HepG2 (cell line): ENCODE results near the gene FGF2. TPM values are rescaled to one million over a fixed set of nuclear protein-coding genes. Genes with fewer than 3 reads are reported as not detected.

Experiments
- BCL6 ChIP-seq: IDR thresholded peaks from 2 replicates; pipeline ENCODE4 v1.6.1; 2016; ENCODE audit warnings: missing genetic modification reagents, missing compliant biosample characterization
- CHD2 ChIP-seq: IDR thresholded peaks from 2 replicates; pipeline ENCODE4 v1.6.1; 2011; ENCODE audit warnings: low read depth, low read length, improper control_type of control experiment
- HES4 ChIP-seq: sonication (generic); formaldehyde crosslinking; IDR thresholded peaks from 2 replicates; pipeline ENCODE4 v1.9.0; 2021; ENCODE audit warnings: mild to moderate bottlenecking, missing genetic modification reagents, borderline replicate concordance
- HNF4G ChIP-seq, 2 experiments: sonication (generic) in 1 of 2; formaldehyde crosslinking in 1 of 2; IDR thresholded peaks; 2 replicates each; pipeline versions ENCODE4 v1.4.0 to v1.6.1; 2011 to 2020; ENCODE audit warnings: borderline replicate concordance in 2 of 2, low read depth in 2 of 2, mild to moderate bottlenecking in 2 of 2, low read length in 1 of 2, missing genetic modification reagents in 1 of 2, moderate library complexity in 1 of 2
- POLR2AphosphoS2 ChIP-seq: IDR thresholded peaks from 2 replicates; pipeline ENCODE4 v1.6.1; 2011; ENCODE audit warnings: low read depth, low read length, improper control_type of control experiment
- SCMH1 ChIP-seq: sonication (generic); formaldehyde crosslinking; IDR thresholded peaks from 2 replicates; pipeline ENCODE4 v1.9.0; 2021; ENCODE audit warnings: missing genetic modification reagents, mild to moderate bottlenecking, borderline replicate concordance
- SIX1 ChIP-seq: sonication (generic); formaldehyde crosslinking; IDR thresholded peaks from 2 replicates; pipeline ENCODE4 v1.4.0; 2020; ENCODE audit warnings: missing genetic modification reagents, borderline replicate concordance
- ZBTB38 ChIP-seq: sonication (generic); formaldehyde crosslinking; IDR thresholded peaks from 2 replicates; pipeline ENCODE4 v1.5.1; 2020; ENCODE audit warnings: mild to moderate bottlenecking, missing genetic modification reagents
- ZFP1 ChIP-seq: IDR thresholded peaks from 2 replicates; pipeline ENCODE4 v1.6.1; 2016
- ZFYVE20 ChIP-seq: sonication (generic); formaldehyde crosslinking; IDR thresholded peaks from 2 replicates; pipeline ENCODE4 v1.8.0; 2023; ENCODE audit warnings: low read depth, mild to moderate bottlenecking, moderate library complexity, missing genetic modification reagents, borderline replicate concordance
- ZNF225 ChIP-seq: sonication (generic); formaldehyde crosslinking; IDR thresholded peaks from 2 replicates; pipeline ENCODE4 v1.4.0; 2020; ENCODE audit warnings: mild to moderate bottlenecking, missing genetic modification reagents
- ZNF383 ChIP-seq: sonication (generic); formaldehyde crosslinking; IDR thresholded peaks from 2 replicates; pipeline ENCODE4 v1.4.0; 2020; ENCODE audit warnings: missing genetic modification reagents, mild to moderate bottlenecking, borderline replicate concordance
- ZNF615 ChIP-seq: sonication (generic); formaldehyde crosslinking; IDR thresholded peaks from 2 replicates; pipeline ENCODE4 v1.5.0; 2020; ENCODE audit warnings: mild to moderate bottlenecking, missing genetic modification reagents, borderline replicate concordance
- ZSCAN30 ChIP-seq: sonication (generic); formaldehyde crosslinking; IDR thresholded peaks from 2 replicates; pipeline ENCODE4 v1.5.0; 2020; ENCODE audit warnings: mild to moderate bottlenecking, missing genetic modification reagents
- polyA plus RNA-seq, 8 experiments: library from polyadenylated mRNA; depleted of rRNA in 3 of 8; stranded (reverse) in 7 of 8; unstranded in 1 of 8; fragments of >200 nt; fragmentation: Illumina TruSeq in 4 of 8; extraction: Trizol in 4 of 8; gene quantifications; 2 replicates each; pipeline versions ENCODE4 v1.2.1 to v1.2.3, GENCODE V29; 2011 to 2016; ENCODE audit warnings: low read depth in 4 of 8, missing spikeins in 1 of 8, mixed read lengths in 1 of 8; ENCODE audit not compliant: insufficient read depth in 1 of 8
- total RNA-seq, 5 experiments: library from RNA; depleted of rRNA; stranded (reverse); fragments of >200 nt; fragmentation: Illumina TruSeq; extraction: Trizol; gene quantifications; 2 replicates each; pipeline ENCODE4 v1.2.3, GENCODE V29; 2016; ENCODE audit warnings: low read depth in 1 of 5
- TF ChIP-seq, protein P1 (sequence below): sonication (generic); formaldehyde crosslinking; IDR thresholded peaks from 2 replicates; pipeline ENCODE4 v1.4.0; 2020; ENCODE audit warnings: missing genetic modification reagents, borderline replicate concordance
- TF ChIP-seq, protein P2 (sequence below): sonication (generic); formaldehyde crosslinking; IDR thresholded peaks from 2 replicates; pipeline ENCODE4 v1.4.0; 2020; ENCODE audit warnings: missing genetic modification reagents, borderline replicate concordance
- TF ChIP-seq, protein P3 (sequence below): sonication (generic); formaldehyde crosslinking; IDR thresholded peaks from 2 replicates; pipeline ENCODE4 v1.4.0; 2020; ENCODE audit warnings: missing genetic modification reagents, borderline replicate concordance
- TF ChIP-seq, protein P4 (sequence below): sonication (generic); formaldehyde crosslinking; IDR thresholded peaks from 2 replicates; pipeline ENCODE4 v1.5.1; 2020; ENCODE audit warnings: missing genetic modification reagents, mild to moderate bottlenecking, borderline replicate concordance

FGF2 gene
- total and polyA plus RNA-seq, 2 of the 13 experiments (the other 11 are each of a cell fraction or from before 2014, with no cell fraction given): 0.01 to 0.02 TPM

DNA sequence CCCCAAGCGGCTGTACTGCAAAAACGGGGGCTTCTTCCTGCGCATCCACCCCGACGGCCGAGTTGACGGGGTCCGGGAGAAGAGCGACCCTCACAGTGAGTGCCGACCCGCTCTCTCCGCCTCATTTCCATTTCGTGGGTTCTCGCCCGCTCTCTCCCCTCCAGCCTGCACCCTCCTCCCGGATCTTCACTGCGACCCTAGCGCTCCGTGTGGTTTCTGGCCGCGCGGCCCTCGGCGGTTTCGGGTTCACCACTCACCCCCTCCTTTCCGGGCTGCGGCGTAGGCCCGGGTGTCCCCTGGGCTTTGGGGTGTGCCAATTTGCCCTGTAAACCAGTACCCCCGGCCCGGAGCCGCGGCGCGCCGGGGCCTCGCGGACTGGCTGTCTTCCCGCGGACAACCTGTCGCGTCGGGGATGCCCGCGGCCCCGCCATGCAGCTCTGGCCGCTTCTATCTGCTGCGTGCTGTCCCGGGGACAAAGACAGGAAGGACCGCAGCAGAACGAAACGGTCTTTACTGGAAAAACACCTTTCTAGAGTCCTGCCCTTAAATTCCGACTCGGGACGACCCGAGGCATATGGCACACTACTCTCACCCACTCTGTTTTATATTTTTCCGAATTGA lies 737 bp downstream of the FGF2 start (continued):
- TF ChIP-seq, protein P1, sequence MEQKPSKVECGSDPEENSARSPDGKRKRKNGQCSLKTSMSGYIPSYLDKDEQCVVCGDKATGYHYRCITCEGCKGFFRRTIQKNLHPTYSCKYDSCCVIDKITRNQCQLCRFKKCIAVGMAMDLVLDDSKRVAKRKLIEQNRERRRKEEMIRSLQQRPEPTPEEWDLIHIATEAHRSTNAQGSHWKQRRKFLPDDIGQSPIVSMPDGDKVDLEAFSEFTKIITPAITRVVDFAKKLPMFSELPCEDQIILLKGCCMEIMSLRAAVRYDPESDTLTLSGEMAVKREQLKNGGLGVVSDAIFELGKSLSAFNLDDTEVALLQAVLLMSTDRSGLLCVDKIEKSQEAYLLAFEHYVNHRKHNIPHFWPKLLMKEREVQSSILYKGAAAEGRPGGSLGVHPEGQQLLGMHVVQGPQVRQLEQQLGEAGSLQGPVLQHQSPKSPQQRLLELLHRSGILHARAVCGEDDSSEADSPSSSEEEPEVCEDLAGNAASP (CRISPR knock-in tag): no peak
- TF ChIP-seq ZNF225 (0 out of 2 replicates have a peak, but pooled peaks have one; percentile 44), CHD2 (no peak), ZFYVE20 (CRISPR knock-in tag) (no peak), ZBTB38 (CRISPR knock-in tag) (no peak), ZFP1 (CRISPR knock-in tag) (no peak), HES4 (CRISPR knock-in tag) (no peak), BCL6 (no peak), ZNF615 (CRISPR knock-in tag) (no peak), ZNF383 (CRISPR knock-in tag) (no peak), HNF4G (IDR thresholded peaks at IDR 0.05; ENCODE audit: borderline replicate concordance, low read depth, low read length) (no peak), HNF4G (CRISPR knock-in tag; IDR thresholded peaks at IDR 0.05; ENCODE audit: borderline replicate concordance, low read depth) (no peak), SIX1 (no peak), POLR2AphosphoS2 (no peak), SCMH1 (CRISPR knock-in tag) (no peak), ZSCAN30 (CRISPR knock-in tag) (no peak)
- TF ChIP-seq, protein P2, sequence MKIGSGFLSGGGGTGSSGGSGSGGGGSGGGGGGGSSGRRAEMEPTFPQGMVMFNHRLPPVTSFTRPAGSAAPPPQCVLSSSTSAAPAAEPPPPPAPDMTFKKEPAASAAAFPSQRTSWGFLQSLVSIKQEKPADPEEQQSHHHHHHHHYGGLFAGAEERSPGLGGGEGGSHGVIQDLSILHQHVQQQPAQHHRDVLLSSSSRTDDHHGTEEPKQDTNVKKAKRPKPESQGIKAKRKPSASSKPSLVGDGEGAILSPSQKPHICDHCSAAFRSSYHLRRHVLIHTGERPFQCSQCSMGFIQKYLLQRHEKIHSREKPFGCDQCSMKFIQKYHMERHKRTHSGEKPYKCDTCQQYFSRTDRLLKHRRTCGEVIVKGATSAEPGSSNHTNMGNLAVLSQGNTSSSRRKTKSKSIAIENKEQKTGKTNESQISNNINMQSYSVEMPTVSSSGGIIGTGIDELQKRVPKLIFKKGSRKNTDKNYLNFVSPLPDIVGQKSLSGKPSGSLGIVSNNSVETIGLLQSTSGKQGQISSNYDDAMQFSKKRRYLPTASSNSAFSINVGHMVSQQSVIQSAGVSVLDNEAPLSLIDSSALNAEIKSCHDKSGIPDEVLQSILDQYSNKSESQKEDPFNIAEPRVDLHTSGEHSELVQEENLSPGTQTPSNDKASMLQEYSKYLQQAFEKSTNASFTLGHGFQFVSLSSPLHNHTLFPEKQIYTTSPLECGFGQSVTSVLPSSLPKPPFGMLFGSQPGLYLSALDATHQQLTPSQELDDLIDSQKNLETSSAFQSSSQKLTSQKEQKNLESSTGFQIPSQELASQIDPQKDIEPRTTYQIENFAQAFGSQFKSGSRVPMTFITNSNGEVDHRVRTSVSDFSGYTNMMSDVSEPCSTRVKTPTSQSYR: no peak
- TF ChIP-seq, protein P3, sequence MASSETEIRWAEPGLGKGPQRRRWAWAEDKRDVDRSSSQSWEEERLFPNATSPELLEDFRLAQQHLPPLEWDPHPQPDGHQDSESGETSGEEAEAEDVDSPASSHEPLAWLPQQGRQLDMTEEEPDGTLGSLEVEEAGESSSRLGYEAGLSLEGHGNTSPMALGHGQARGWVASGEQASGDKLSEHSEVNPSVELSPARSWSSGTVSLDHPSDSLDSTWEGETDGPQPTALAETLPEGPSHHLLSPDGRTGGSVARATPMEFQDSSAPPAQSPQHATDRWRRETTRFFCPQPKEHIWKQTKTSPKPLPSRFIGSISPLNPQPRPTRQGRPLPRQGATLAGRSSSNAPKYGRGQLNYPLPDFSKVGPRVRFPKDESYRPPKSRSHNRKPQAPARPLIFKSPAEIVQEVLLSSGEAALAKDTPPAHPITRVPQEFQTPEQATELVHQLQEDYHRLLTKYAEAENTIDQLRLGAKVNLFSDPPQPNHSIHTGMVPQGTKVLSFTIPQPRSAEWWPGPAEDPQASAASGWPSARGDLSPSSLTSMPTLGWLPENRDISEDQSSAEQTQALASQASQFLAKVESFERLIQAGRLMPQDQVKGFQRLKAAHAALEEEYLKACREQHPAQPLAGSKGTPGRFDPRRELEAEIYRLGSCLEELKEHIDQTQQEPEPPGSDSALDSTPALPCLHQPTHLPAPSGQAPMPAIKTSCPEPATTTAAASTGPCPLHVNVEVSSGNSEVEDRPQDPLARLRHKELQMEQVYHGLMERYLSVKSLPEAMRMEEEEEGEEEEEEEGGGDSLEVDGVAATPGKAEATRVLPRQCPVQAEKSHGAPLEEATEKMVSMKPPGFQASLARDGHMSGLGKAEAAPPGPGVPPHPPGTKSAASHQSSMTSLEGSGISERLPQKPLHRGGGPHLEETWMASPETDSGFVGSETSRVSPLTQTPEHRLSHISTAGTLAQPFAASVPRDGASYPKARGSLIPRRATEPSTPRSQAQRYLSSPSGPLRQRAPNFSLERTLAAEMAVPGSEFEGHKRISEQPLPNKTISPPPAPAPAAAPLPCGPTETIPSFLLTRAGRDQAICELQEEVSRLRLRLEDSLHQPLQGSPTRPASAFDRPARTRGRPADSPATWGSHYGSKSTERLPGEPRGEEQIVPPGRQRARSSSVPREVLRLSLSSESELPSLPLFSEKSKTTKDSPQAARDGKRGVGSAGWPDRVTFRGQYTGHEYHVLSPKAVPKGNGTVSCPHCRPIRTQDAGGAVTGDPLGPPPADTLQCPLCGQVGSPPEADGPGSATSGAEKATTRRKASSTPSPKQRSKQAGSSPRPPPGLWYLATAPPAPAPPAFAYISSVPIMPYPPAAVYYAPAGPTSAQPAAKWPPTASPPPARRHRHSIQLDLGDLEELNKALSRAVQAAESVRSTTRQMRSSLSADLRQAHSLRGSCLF (CRISPR knock-in tag): no peak
- TF ChIP-seq, protein P4, sequence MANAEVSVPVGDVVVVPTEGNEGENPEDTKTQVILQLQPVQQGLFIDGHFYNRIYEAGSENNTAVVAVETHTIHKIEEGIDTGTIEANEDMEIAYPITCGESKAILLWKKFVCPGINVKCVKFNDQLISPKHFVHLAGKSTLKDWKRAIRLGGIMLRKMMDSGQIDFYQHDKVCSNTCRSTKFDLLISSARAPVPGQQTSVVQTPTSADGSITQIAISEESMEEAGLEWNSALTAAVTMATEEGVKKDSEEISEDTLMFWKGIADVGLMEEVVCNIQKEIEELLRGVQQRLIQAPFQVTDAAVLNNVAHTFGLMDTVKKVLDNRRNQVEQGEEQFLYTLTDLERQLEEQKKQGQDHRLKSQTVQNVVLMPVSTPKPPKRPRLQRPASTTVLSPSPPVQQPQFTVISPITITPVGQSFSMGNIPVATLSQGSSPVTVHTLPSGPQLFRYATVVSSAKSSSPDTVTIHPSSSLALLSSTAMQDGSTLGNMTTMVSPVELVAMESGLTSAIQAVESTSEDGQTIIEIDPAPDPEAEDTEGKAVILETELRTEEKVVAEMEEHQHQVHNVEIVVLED (CRISPR knock-in tag): no peak
